Chondrocyte (in vitro differentiated cells): ENCODE data around the gene PHETA2. TPM values are rescaled to one million over a fixed set of nuclear protein-coding genes. Genes with fewer than 3 reads are reported as not detected.

Experiments
- DNase-seq: peaks from one replicate; pipeline ENCODE4 v3.0.0; 2021; ENCODE audit warnings: mixed read lengths, low spot score
- H3K27ac Mint-ChIP-seq: one replicate; pipeline ENCODE4 v1.8.0; 2021; ENCODE audit warnings: mild to moderate bottlenecking, moderate library complexity, mixed read lengths; ENCODE audit not compliant: unreplicated experiment
- H3K27me3 Mint-ChIP-seq: 2 replicates; pipeline ENCODE4 v1.8.0; 2021; ENCODE audit warnings: low read depth, mixed read lengths
- H3K36me3 Mint-ChIP-seq: 2 replicates; pipeline ENCODE4 v1.8.0; 2021; ENCODE audit warnings: low read depth, mixed read lengths
- H3K4me1 Mint-ChIP-seq: 2 replicates; pipeline ENCODE4 v1.8.0; 2021; ENCODE audit warnings: low read depth, mild to moderate bottlenecking, mixed read lengths
- H3K4me3 Mint-ChIP-seq: one replicate; pipeline ENCODE4 v1.8.0; 2021; ENCODE audit warnings: mild to moderate bottlenecking, moderate library complexity, mixed read lengths; ENCODE audit not compliant: unreplicated experiment
- H3K9me3 Mint-ChIP-seq: 2 replicates; pipeline ENCODE4 v1.8.0; 2021; ENCODE audit warnings: low read depth, mixed read lengths
- CTCF ChIP-seq: fragments of 200-600 bp; sonication (generic); IDR thresholded peaks from 2 replicates; pipeline ENCODE4 v1.5.0; 2021; ENCODE audit warnings: antibody characterized with exemption, mild to moderate bottlenecking, moderate library complexity
- total RNA-seq: library from RNA; stranded (reverse); gene quantifications from 3 replicates; pipeline ENCODE4 v1.2.1, GENCODE V29; 2021

The PHETA2 gene
- total RNA-seq, 1 donor from 2014 or later: 1.4 TPM

- H3K9me3 Mint-ChIP-seq: peaks cover 18% of the 10 kb centered on the region
- no peak overlapping the region for H3K4me3 Mint-ChIP-seq
- peaks cover 9% of the 10 kb centered on the region for H3K36me3 Mint-ChIP-seq
- H3K4me1 Mint-ChIP-seq: no peaks in the 10 kb centered on the region
- H3K27me3 Mint-ChIP-seq: peaks cover 15% of the 10 kb centered on the region
- DNase-seq: no peak
- no peak overlapping the region for H3K27ac Mint-ChIP-seq
- no peak for TF ChIP-seq CTCF
Observed at GRCh38 chr22:42039271-42039670, 34.8 kb upstream of the PHETA2 start.

GRCh38 chr22:42041784-42042183, 32.3 kb upstream of the PHETA2 start:
- TF ChIP-seq CTCF: no peak
- no peaks in the 10 kb centered on the region for H3K4me1 Mint-ChIP-seq
- H3K9me3 Mint-ChIP-seq: peaks cover 18% of the 10 kb centered on the region
- no peak for DNase-seq
- H3K4me3 Mint-ChIP-seq: no peak overlapping the region
- H3K27me3 Mint-ChIP-seq: peaks cover 11% of the 10 kb centered on the region
- H3K36me3 Mint-ChIP-seq: peaks cover 9% of the 10 kb centered on the region
- no peak overlapping the region for H3K27ac Mint-ChIP-seq

- Mint-ChIP-seq H3K4me3 (no peak overlapping the region), H3K27ac (no peak overlapping the region), H3K36me3 (no peaks in the 10 kb centered on the region), H3K9me3 (peaks cover under 1% of the 10 kb centered on the region), H3K4me1 (no peaks in the 10 kb centered on the region), H3K27me3 (no peaks in the 10 kb centered on the region)
- no peak for DNase-seq
- TF ChIP-seq CTCF: no peak
Observed at GRCh38 chr22:42050641-42051180, 23.3 kb upstream of the PHETA2 start.

- Mint-ChIP-seq H3K4me1 (no peaks in the 10 kb centered on the region), H3K9me3 (peaks cover 18% of the 10 kb centered on the region), H3K4me3 (no peak overlapping the region), H3K27ac (no peak overlapping the region), H3K36me3 (peaks cover 9% of the 10 kb centered on the region), H3K27me3 (no peaks in the 10 kb centered on the region)
- no peak for DNase-seq
- no peak for TF ChIP-seq CTCF
Observed at GRCh38 chr22:42052765-42053164, 21.3 kb upstream of the PHETA2 start.

- TF ChIP-seq CTCF: no peak
- H3K4me1 Mint-ChIP-seq: no peaks in the 10 kb centered on the region
- H3K36me3 Mint-ChIP-seq: peaks cover 22% of the 10 kb centered on the region
- H3K9me3 Mint-ChIP-seq: peaks cover 24% of the 10 kb centered on the region
- no peak overlapping the region for H3K27ac Mint-ChIP-seq
- DNase-seq: no peak
- H3K27me3 Mint-ChIP-seq: no peaks in the 10 kb centered on the region
- H3K4me3 Mint-ChIP-seq: no peak overlapping the region
Observed at GRCh38 chr22:42056757-42057511, 17.1 kb upstream of the PHETA2 start.
